H1 (cell line): ENCODE results near the gene SLC35E3. TPM values are rescaled to one million over a fixed set of nuclear protein-coding genes. Genes with fewer than 3 reads are reported as not detected.

ENCODE experiments used
- CTCF ChIA-PET: fragments of 300-600 bp; sonication (Branson Sonifier 250); formaldehyde crosslinking; loops from one replicate; lab custom pipeline; 2021; ENCODE audit not compliant: partially characterized antibody; lab: Charles Lee
- POLR2A ChIA-PET: fragments of 300-600 bp; sonication (Branson Sonifier 250); formaldehyde crosslinking; loops from one replicate; lab custom pipeline; 2021; ENCODE audit warnings: inconsistent platforms; ENCODE audit not compliant: partially characterized antibody; lab: Charles Lee
- DNase-seq, 2 experiments: peaks; one replicate each; pipeline versions ENCODE4 v3.0.0 to v3.0.0-alpha.2; 2010 to 2022; ENCODE audit warnings: low spot score in 2 of 2, low read depth in 1 of 2, mixed read lengths in 1 of 2
- FAIRE-seq: peaks from 2 replicates; lab custom pipeline; 2011; peaks lifted over from hg19 to GRCh38; lab: Jason Lieb, UNC
- H2AFZ ChIP-seq: 2 replicates; pipeline ENCODE4 v1.8.1; 2012; ENCODE audit warnings: low read length, inconsistent platforms
- H2AK5ac ChIP-seq: 2 replicates; pipeline ENCODE4 v1.6.1; 2013; ENCODE audit warnings: low read depth, low read length
- H2BK120ac ChIP-seq: replicated peaks from 2 replicates; pipeline ENCODE3; 2013; ENCODE audit warnings: low read depth, low read length, inconsistent platforms
- H2BK12ac ChIP-seq: 2 replicates; pipeline ENCODE4 v1.6.1; 2013; ENCODE audit warnings: low read depth, low read length
- H2BK15ac ChIP-seq: 2 replicates; pipeline ENCODE4 v1.6.1; 2013; ENCODE audit warnings: low read length
- H2BK20ac ChIP-seq: 2 replicates; pipeline ENCODE4 v1.6.1; 2013; ENCODE audit warnings: low read length
- H2BK5ac ChIP-seq: 2 replicates; pipeline ENCODE4 v1.6.1; 2013; ENCODE audit warnings: low read depth, low read length
- H3K14ac ChIP-seq: 2 replicates; pipeline ENCODE4 v1.6.1; 2013; ENCODE audit warnings: inconsistent platforms; ENCODE audit not compliant: insufficient read length
- H3K18ac ChIP-seq: 2 replicates; pipeline ENCODE4 v1.6.1; 2013; ENCODE audit warnings: low read length; ENCODE audit errors: extremely low read depth
- H3K23ac ChIP-seq: 2 replicates; pipeline ENCODE4 v1.6.1; 2013; ENCODE audit warnings: inconsistent platforms; ENCODE audit not compliant: insufficient read length
- H3K23me2 ChIP-seq: 2 replicates; pipeline ENCODE4 v1.6.1; 2013; ENCODE audit warnings: low read depth, low read length
- H3K27ac ChIP-seq: 2 replicates; pipeline ENCODE4 v1.6.1; 2011; ENCODE audit warnings: low read depth, low read length, inconsistent platforms
- H3K27me3 ChIP-seq, 4 experiments: replicated peaks in 1 of 4; 1 replicate in 1 of 4; 2 replicates in 3 of 4; pipeline versions ENCODE4 v1.6.1 to v1.8.1; 2011 to 2013; ENCODE audit warnings: low read length in 3 of 4, mild to moderate bottlenecking in 3 of 4, inconsistent platforms in 2 of 4, mixed read lengths in 2 of 4, moderate library complexity in 1 of 4; ENCODE audit not compliant: control insufficient read depth in 3 of 4, insufficient read depth in 3 of 4; ENCODE audit errors: extremely low read depth in 1 of 4
- H3K36me3 ChIP-seq, 4 experiments: 2 replicates each; pipeline versions ENCODE4 v1.6.1 to v1.8.1; 2011 to 2013; ENCODE audit warnings: mild to moderate bottlenecking in 4 of 4, low read length in 3 of 4, moderate library complexity in 2 of 4, control low read depth in 1 of 4, inconsistent platforms in 1 of 4; ENCODE audit not compliant: insufficient read depth in 4 of 4, control insufficient read depth in 2 of 4
- H3K4ac ChIP-seq: replicated peaks from 2 replicates; pipeline ENCODE3; 2013; ENCODE audit warnings: low read length, low read depth, mixed read lengths, inconsistent platforms; ENCODE audit not compliant: insufficient read length
- H3K4me1 ChIP-seq, 4 experiments: replicated peaks in 1 of 4; 1 replicate in 1 of 4; 2 replicates in 3 of 4; pipeline versions ENCODE4 v1.6.1 to v1.8.1; 2011 to 2013; ENCODE audit warnings: low read length in 3 of 4, inconsistent platforms in 2 of 4, mixed read lengths in 1 of 4; ENCODE audit not compliant: insufficient read depth in 4 of 4, control insufficient read depth in 3 of 4
- H3K4me2 ChIP-seq, 2 experiments: 2 replicates each; pipeline versions ENCODE4 v1.6.1 to v1.8.1; 2011 to 2013; ENCODE audit warnings: low read depth in 2 of 2, low read length in 2 of 2, control low read depth in 1 of 2, inconsistent platforms in 1 of 2, mild to moderate bottlenecking in 1 of 2; ENCODE audit not compliant: insufficient read depth in 1 of 2
- H3K4me3 ChIP-seq, 4 experiments: fragments of 200-600, 300-600 bp in 1 of 4; sonication (generic), shearing (Covaris generic), sonication (Bioruptor Twin) in 1 of 4; 2 replicates each; pipeline versions ENCODE4 v1.5.1 to v1.8.1; 2011 to 2016; ENCODE audit warnings: low read length in 4 of 4, low read depth in 3 of 4, control low read depth in 2 of 4, inconsistent platforms in 2 of 4, mild to moderate bottlenecking in 2 of 4, mixed read lengths in 1 of 4, moderate library complexity in 1 of 4; ENCODE audit not compliant: insufficient read depth in 2 of 4; ENCODE audit errors: extremely low read depth in 1 of 4
- H3K56ac ChIP-seq: replicated peaks from 2 replicates; pipeline ENCODE3; 2013; ENCODE audit warnings: low read depth, mild to moderate bottlenecking, mixed read lengths, low read length, inconsistent platforms; ENCODE audit not compliant: insufficient read length
- H3K79me1 ChIP-seq: 2 replicates; pipeline ENCODE4 v1.6.1; 2013; ENCODE audit warnings: low read depth, low read length, control low read depth
- H3K79me2 ChIP-seq, 2 experiments: 2 replicates each; pipeline versions ENCODE4 v1.6.1 to v1.8.1; 2012 to 2013; ENCODE audit warnings: low read length in 2 of 2, mild to moderate bottlenecking in 2 of 2, inconsistent platforms in 1 of 2; ENCODE audit not compliant: insufficient read depth in 2 of 2, control insufficient read depth in 1 of 2
- H3K9ac ChIP-seq, 4 experiments: replicated peaks in 1 of 4; 1 replicate in 1 of 4; 2 replicates in 3 of 4; pipeline versions ENCODE4 v1.6.1 to v1.8.1; 2011 to 2013; ENCODE audit warnings: low read depth in 3 of 4, low read length in 3 of 4, control low read depth in 2 of 4, mild to moderate bottlenecking in 2 of 4, moderate library complexity in 2 of 4, inconsistent platforms in 1 of 4; ENCODE audit errors: extremely low read depth in 1 of 4
- H3K9me3 ChIP-seq, 2 experiments: 2 replicates each; pipeline versions ENCODE4 v1.6.1 to v1.8.1; 2012 to 2013; ENCODE audit warnings: mild to moderate bottlenecking in 2 of 2, moderate library complexity in 2 of 2, control low read depth in 1 of 2, inconsistent platforms in 1 of 2, low read depth in 1 of 2, low read length in 1 of 2, mixed read lengths in 1 of 2; ENCODE audit not compliant: insufficient read depth in 2 of 2
- H4K20me1 ChIP-seq, 2 experiments: replicated peaks in 1 of 2; 2 replicates each; pipeline versions ENCODE3 to v1.8.1; 2011 to 2013; ENCODE audit warnings: inconsistent platforms in 2 of 2, low read length in 2 of 2, mild to moderate bottlenecking in 1 of 2; ENCODE audit not compliant: insufficient read depth in 2 of 2, control insufficient read depth in 1 of 2
- H4K5ac ChIP-seq: 2 replicates; pipeline ENCODE4 v1.6.1; 2013; ENCODE audit warnings: low read length, low read depth, mixed read lengths, inconsistent platforms; ENCODE audit not compliant: insufficient read length
- H4K8ac ChIP-seq: 2 replicates; pipeline ENCODE4 v1.8.0; 2013; ENCODE audit warnings: mild to moderate bottlenecking, moderate library complexity, low read length, inconsistent platforms; ENCODE audit not compliant: insufficient read depth; ENCODE audit errors: extremely low read depth
- H4K91ac ChIP-seq: replicated peaks from 2 replicates; pipeline ENCODE3; 2013; ENCODE audit warnings: low read length, mixed read lengths, inconsistent platforms; ENCODE audit not compliant: insufficient read length
- ASH2L ChIP-seq: fragments of 200-600, 300-600 bp; sonication (generic); IDR thresholded peaks from one replicate; pipeline ENCODE4 v1.7.1; 2017; ENCODE audit warnings: low read length
- CHD1 ChIP-seq: IDR thresholded peaks from 2 replicates; pipeline ENCODE4 v1.6.1; 2012; ENCODE audit warnings: low read depth, low read length, improper control_type of control experiment
- JUND ChIP-seq: IDR thresholded peaks from 2 replicates; pipeline ENCODE4 v1.6.1; 2011; ENCODE audit warnings: mild to moderate bottlenecking, improper control_type of control experiment, low read length
- KDM5A ChIP-seq: fragments of 200-600 bp; IDR thresholded peaks from 2 replicates; pipeline ENCODE4 v1.7.1; 2012; ENCODE audit warnings: mild to moderate bottlenecking, low read length, inconsistent platforms, mixed read lengths
- MAFK ChIP-seq: IDR thresholded peaks from 2 replicates; pipeline ENCODE4 v1.6.1; 2012; ENCODE audit warnings: low read depth, mild to moderate bottlenecking, improper control_type of control experiment, low read length
- MAX ChIP-seq: IDR thresholded peaks from 2 replicates; pipeline ENCODE4 v1.6.1; 2012; ENCODE audit warnings: inconsistent platforms
- PHF8 ChIP-seq: fragments of 200-600 bp; sonication (generic); conservative IDR thresholded peaks from 2 replicates; pipeline ENCODE4 v1.7.1; 2012; ENCODE audit warnings: low read depth, mild to moderate bottlenecking, inconsistent platforms, low read length, moderate library complexity
- POLR2A ChIP-seq, 2 experiments: IDR thresholded peaks; 1 replicate in 1 of 2; 2 replicates in 1 of 2; pipeline ENCODE4 v1.6.1; 2011; ENCODE audit warnings: low read depth in 2 of 2, low read length in 2 of 2, mild to moderate bottlenecking in 2 of 2; ENCODE audit errors: control extremely low read depth in 1 of 2
- POLR2AphosphoS5 ChIP-seq: IDR thresholded peaks from 2 replicates; pipeline ENCODE4 v1.6.1; 2011; ENCODE audit warnings: low read depth, low read length
- SAP30 ChIP-seq: fragments of 300-600 bp; sonication (generic); IDR thresholded peaks from 2 replicates; pipeline ENCODE4 v1.7.1; 2012; ENCODE audit warnings: low read length, moderate library complexity, mild to moderate bottlenecking, inconsistent platforms; ENCODE audit not compliant: insufficient read depth, insufficient replicate concordance
- SP4 ChIP-seq: IDR thresholded peaks from 2 replicates; pipeline ENCODE4 v1.6.1; 2012; ENCODE audit warnings: low read length, inconsistent platforms
- SRF ChIP-seq: IDR thresholded peaks from 2 replicates; pipeline ENCODE4 v1.6.1; 2011; ENCODE audit warnings: mild to moderate bottlenecking, low read depth, low read length, moderate library complexity
- TAF7 ChIP-seq: optimal IDR thresholded peaks from 2 replicates; pipeline ENCODE3; 2011; ENCODE audit warnings: low read depth, mild to moderate bottlenecking, inconsistent platforms, low read length, moderate library complexity, borderline replicate concordance
- WGBS, 2 experiments: shearing (Covaris generic) in 1 of 2; methylation state at CpG; one replicate each; pipeline versions ENCODE4 v1.1.6 to v1.1.7; 2013 to 2015; ENCODE audit warnings: low lambda C conversion rate in 2 of 2, mixed read lengths in 2 of 2, inconsistent platforms in 1 of 2, low coverage in 1 of 2, missing lambda C conversion rate in 1 of 2; ENCODE audit not compliant: insufficient replicate concordance in 2 of 2, insufficient coverage in 1 of 2, insufficient read length in 1 of 2; ENCODE audit errors: extremely low coverage in 1 of 2, missing lambda C conversion rate in 1 of 2; 5-methylcytosine and 5-hydroxymethylcytosine counted together
- polyA plus RNA-seq, 7 experiments: library from polyadenylated mRNA; depleted of rRNA in 3 of 7; stranded (reverse) in 5 of 7; unstranded in 2 of 7; fragments of >200 nt in 5 of 7; fragments of 200-250 nt in 2 of 7; gene quantifications; 1 replicate in 5 of 7; 2 replicates in 1 of 7; 4 replicates in 1 of 7; pipeline versions ENCODE4 v1.2.1 to v1.2.3, GENCODE V29; 2011 to 2013; ENCODE audit warnings: missing spikeins in 2 of 7, mixed read lengths in 2 of 7
- total RNA-seq: library from RNA; stranded (reverse); fragmentation: NEBNext Ultra II Directional; extraction: Animal tissue kit (Norgen Biotek cat#: 25700); gene quantifications from 2 replicates; pipeline ENCODE4 v1.2.1, GENCODE V29; 2021

Gene SLC35E3
- total and polyA plus RNA-seq, 2 of the 8 experiments (the other 6 are each of a cell fraction or from before 2014, with no cell fraction given), result 10.0 to 10.9 TPM

GRCh38 chr12:68827895-68828671 lies 82.1 kb downstream of the SLC35E3 start:
- Histone ChIP-seq H3K9me3 (no peaks in the 10 kb centered on the region), H3K36me3 (peaks cover 8 to 88% (median 41%) of the 10 kb centered on the region in 4 experiments; a peak in 7 of 8 replicates), H2BK12ac (no peak overlapping the region), H4K20me1 (peaks cover 2 to 4% of the 10 kb centered on the region in 2 experiments), H3K27ac (no peak overlapping the region), H3K4me1 (peaks cover 0 to 3% (median 1%) of the 10 kb centered on the region in 4 experiments; a peak in 1 of 7 replicates), H3K56ac (no peak overlapping the region), H2BK120ac (no peak overlapping the region), H2BK15ac (no peak overlapping the region), H3K79me2 (peaks cover 0 to 4% of the 10 kb centered on the region in 2 experiments; a peak in 1 of 4 replicates), H3K4me3 (no peak overlapping the region), H3K4ac (no peak overlapping the region), H2BK5ac (no peak overlapping the region), H4K91ac (no peak overlapping the region), H4K8ac (no peak overlapping the region), H3K18ac (no peak overlapping the region), H2AFZ (no peak overlapping the region), H3K23ac (no peak overlapping the region), H2AK5ac (no peak overlapping the region), H3K27me3 (no peaks in the 10 kb centered on the region), H4K5ac (no peak overlapping the region), H3K23me2 (no peaks in the 10 kb centered on the region), H3K79me1 (no peaks in the 10 kb centered on the region), H2BK20ac (no peak overlapping the region), H3K14ac (no peak overlapping the region), H3K9ac (no peak overlapping the region), H3K4me2 (no peak overlapping the region)
- ChIA-PET CTCF (interaction anchor here (0.7 to 1.4 kb wide), 6 partner anchors 10 to 263 kb away, joined by 3 to 5 read pairs (median 4); partner anchors contain the start of gene MDM2), POLR2A (interaction anchor here (0.8 to 1.6 kb wide), 5 partner anchors 10 to 20 kb away, joined by 3 to 12 read pairs (median 4); partner anchors contain the start of gene MDM2)
- FAIRE-seq, result no peak
- no peak for DNase-seq
- 89% methylated on average over 5 of the region's 5 CpGs; no CpG with 5 or more reads in 1 of the 2 experiments for WGBS, 2 experiments
- TF ChIP-seq TAF7 (no peak), CHD1 (no peak), POLR2AphosphoS5 (no peak; the same call in 1 of the 2 replicates), SRF (no peak), PHF8 (no peak), ASH2L (no peak), JUND (no peak), SP4 (no peak), MAFK (no peak), POLR2A (IDR thresholded peaks at IDR 0.05; ENCODE audit: control extremely low read depth in 1 of 2, low read depth in 2 of 2, low read length in 2 of 2) (no peak), MAX (no peak), KDM5A (no peak), SAP30 (no peak)
